Chondrocyte (in vitro differentiated cells): ENCODE measurements around the gene LZIC. TPM values are rescaled to one million over a fixed set of nuclear protein-coding genes. Genes with fewer than 3 reads are reported as not detected.

Experiments used
- DNase-seq: peaks from one replicate; pipeline ENCODE4 v3.0.0; 2021; ENCODE audit warnings: mixed read lengths, low spot score
- H3K27ac Mint-ChIP-seq: one replicate; pipeline ENCODE4 v1.8.0; 2021; ENCODE audit warnings: mild to moderate bottlenecking, moderate library complexity, mixed read lengths; ENCODE audit not compliant: unreplicated experiment
- H3K27me3 Mint-ChIP-seq: 2 replicates; pipeline ENCODE4 v1.8.0; 2021; ENCODE audit warnings: low read depth, mixed read lengths
- H3K36me3 Mint-ChIP-seq: 2 replicates; pipeline ENCODE4 v1.8.0; 2021; ENCODE audit warnings: low read depth, mixed read lengths
- H3K4me1 Mint-ChIP-seq: 2 replicates; pipeline ENCODE4 v1.8.0; 2021; ENCODE audit warnings: low read depth, mild to moderate bottlenecking, mixed read lengths
- H3K4me3 Mint-ChIP-seq: one replicate; pipeline ENCODE4 v1.8.0; 2021; ENCODE audit warnings: mild to moderate bottlenecking, moderate library complexity, mixed read lengths; ENCODE audit not compliant: unreplicated experiment
- H3K9me3 Mint-ChIP-seq: 2 replicates; pipeline ENCODE4 v1.8.0; 2021; ENCODE audit warnings: low read depth, mixed read lengths
- total RNA-seq: library from RNA; stranded (reverse); gene quantifications from 3 replicates; pipeline ENCODE4 v1.2.1, GENCODE V29; 2021
- TF ChIP-seq, protein P1 (sequence below): fragments of 200-600 bp; sonication (generic); IDR thresholded peaks from 2 replicates; pipeline ENCODE4 v1.5.0; 2021; ENCODE audit warnings: antibody characterized with exemption, mild to moderate bottlenecking, moderate library complexity

Gene LZIC
- total RNA-seq, 1 donor from 2014 or later, result 28.4 TPM

DNA sequence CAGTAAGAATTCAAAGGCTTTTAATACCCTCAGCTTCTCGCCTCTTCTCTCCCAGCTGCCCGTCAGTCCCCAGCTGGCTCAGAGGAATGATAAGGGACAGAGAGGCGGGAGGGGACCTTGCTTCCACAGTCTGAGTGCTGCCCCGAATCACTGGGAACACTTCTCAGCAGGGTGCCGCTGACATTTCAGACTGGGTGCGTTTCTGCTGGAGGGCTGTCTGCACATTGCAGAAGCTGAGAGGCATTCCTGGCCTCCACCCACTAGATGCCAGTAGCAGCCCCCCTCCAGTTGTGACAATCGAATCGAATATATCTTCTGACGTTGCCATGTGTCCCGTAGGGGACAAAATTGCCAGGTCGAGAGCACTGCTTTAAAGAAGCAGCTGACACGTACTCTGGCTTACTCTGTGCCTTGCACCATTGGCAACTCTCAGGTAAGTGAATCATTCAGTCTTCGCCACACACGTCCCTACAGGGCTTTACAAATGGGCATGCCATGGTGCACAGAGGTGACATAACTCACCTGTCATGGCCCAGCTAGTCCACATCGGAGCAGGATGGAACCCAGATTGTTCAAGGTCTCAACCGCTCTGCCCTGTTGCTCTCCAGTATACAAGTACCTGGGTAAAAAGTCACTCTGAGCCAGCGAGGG lies 57.0 kb downstream of the LZIC start:
- Mint-ChIP-seq H3K4me3 (no peak overlapping the region), H3K9me3 (no peaks in the 10 kb centered on the region), H3K27ac (peak overlapping the region; percentile 45), H3K4me1 (peaks cover 52% of the 10 kb centered on the region), H3K27me3 (no peaks in the 10 kb centered on the region), H3K36me3 (peaks cover 7% of the 10 kb centered on the region)
- TF ChIP-seq, protein P1, sequence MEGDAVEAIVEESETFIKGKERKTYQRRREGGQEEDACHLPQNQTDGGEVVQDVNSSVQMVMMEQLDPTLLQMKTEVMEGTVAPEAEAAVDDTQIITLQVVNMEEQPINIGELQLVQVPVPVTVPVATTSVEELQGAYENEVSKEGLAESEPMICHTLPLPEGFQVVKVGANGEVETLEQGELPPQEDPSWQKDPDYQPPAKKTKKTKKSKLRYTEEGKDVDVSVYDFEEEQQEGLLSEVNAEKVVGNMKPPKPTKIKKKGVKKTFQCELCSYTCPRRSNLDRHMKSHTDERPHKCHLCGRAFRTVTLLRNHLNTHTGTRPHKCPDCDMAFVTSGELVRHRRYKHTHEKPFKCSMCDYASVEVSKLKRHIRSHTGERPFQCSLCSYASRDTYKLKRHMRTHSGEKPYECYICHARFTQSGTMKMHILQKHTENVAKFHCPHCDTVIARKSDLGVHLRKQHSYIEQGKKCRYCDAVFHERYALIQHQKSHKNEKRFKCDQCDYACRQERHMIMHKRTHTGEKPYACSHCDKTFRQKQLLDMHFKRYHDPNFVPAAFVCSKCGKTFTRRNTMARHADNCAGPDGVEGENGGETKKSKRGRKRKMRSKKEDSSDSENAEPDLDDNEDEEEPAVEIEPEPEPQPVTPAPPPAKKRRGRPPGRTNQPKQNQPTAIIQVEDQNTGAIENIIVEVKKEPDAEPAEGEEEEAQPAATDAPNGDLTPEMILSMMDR, result peak; percentile 41
- DNase-seq, result no peak

DNA sequence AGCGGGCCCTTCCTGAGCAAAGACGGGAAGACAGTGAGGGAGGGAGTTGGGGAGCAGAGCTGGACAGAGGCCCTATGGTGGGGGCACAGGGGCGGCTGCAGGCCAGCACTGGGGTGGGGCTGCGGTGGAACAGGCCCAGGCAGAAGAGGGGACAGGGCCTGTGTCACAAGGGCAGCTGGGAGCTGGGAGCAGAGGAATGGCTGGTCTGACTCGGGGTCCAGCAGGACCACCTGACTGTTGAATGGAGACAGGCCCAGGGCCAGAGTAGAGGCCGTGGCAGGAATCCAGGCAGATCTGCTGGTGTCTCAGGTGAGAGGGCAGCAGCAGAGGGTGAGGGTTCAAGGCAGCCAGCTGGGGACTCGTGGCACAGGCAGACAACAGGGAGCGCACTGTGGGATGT lies 58.4 kb downstream of the LZIC start:
- Mint-ChIP-seq H3K9me3 (no peaks in the 10 kb centered on the region), H3K4me1 (peaks cover 38% of the 10 kb centered on the region), H3K4me3 (no peak overlapping the region), H3K27me3 (no peaks in the 10 kb centered on the region), H3K36me3 (peaks cover 7% of the 10 kb centered on the region), H3K27ac (no peak overlapping the region)
- TF ChIP-seq, protein P1, result no peak
- DNase-seq, result no peak

DNA sequence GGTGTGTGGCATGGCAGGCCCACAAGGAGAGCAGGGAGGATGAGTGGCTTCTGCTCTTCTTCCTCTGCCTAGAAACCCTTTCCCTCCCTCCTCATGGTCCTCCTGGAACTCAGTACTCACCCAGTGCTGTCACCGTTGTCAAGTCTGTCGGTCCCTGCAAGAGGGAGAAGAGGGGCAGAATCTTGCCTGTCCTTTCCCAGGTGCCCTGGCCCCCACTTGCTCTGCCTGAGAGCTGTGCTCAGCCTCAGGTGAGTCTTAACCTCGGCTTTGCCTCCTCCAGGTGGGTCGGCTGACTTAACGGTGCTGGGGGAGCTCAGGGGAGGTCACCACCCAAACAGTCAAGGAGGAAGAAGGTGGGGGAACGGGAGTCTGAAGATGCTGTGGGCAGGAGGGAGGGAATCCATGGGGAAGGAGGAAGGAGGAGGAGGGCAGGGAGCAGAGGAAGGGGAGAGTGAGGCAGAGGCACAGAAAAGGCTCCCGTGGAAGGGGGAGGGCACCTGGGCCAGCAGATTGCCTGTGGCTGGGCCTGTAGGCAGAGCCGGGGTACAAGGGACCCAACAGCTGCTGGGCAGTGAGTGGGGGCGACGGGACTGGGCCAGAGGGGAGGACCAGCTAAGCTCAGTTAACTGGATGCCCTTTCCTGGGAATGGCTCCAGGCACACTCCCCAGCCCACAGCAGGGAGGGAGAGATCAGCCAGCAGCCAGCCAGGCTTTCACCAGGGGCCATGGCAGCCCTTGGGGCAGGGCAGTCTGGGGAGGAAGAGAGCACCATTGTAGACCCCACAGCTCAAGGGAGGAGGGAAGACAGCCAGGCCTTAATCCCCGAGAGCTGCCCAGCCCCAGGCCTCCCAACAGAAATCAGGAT lies 59.4 kb downstream of the LZIC start:
- TF ChIP-seq, protein P1, result no peak
- peaks cover 7% of the 10 kb centered on the region for H3K36me3 Mint-ChIP-seq
- peaks cover 31% of the 10 kb centered on the region for H3K4me1 Mint-ChIP-seq
- no peak overlapping the region for H3K27ac Mint-ChIP-seq
- H3K4me3 Mint-ChIP-seq, result no peak overlapping the region
- no peaks in the 10 kb centered on the region for H3K9me3 Mint-ChIP-seq
- H3K27me3 Mint-ChIP-seq, result no peaks in the 10 kb centered on the region
- DNase-seq, result no peak

DNA sequence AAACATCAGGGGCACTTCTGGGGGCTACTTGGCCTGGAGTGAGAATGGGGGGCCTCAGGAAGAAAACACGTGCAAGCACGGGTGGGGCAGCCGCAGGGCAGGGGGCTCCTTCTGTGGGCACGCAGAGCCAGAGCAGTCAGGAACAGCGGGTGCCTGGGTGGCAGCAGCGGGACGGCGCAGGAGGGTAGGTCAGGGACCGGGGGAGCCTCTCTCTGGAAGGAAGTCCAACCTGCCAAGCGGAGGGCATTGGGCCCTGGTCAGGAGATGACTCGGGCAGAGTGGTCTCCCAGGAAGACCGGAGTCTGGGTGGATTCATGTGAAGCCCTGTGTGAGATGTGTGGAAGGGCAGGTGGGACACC lies 60.3 kb downstream of the LZIC start:
- Mint-ChIP-seq H3K27ac (no peak overlapping the region), H3K4me3 (no peak overlapping the region), H3K27me3 (no peaks in the 10 kb centered on the region)

DNA sequence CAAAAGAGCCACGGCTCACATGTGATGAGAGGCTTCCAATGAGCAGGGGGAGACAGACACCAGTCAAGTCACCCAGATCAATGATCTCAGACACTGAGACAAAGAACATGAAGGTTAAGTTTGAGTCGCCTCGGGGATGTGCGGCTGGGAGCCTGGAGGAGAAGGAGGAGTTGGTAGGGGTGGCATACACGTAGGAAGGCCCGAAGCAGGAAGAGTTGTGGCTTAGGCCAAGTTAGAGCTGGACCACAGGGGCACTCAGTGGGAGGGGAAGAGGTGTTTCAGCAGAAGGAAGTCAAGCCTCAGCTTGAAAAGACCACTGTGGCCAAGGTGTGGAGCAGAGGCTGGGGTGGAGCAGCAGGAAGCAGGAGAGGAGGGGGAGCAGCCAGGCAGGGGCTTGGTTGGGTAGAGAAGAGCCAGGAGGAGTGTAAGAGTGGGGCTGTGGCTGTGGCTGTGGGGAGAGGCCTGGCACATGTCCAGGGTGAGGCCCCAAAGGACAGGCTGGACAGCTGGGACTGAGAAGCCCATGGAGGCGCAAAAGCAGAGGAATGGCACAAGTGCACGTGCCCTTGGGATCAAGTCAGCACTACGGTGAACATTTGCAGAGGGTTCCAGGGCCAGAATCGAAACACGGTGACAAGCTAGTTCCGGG lies 60.8 kb downstream of the LZIC start:
- TF ChIP-seq, protein P1, result no peak
- Mint-ChIP-seq H3K4me1 (peaks cover 31% of the 10 kb centered on the region), H3K4me3 (no peak overlapping the region), H3K27ac (peak overlapping the region; percentile 43), H3K27me3 (no peaks in the 10 kb centered on the region), H3K9me3 (no peaks in the 10 kb centered on the region), H3K36me3 (peaks cover 7% of the 10 kb centered on the region)
- DNase-seq, result no peak

More for the DNA sequence above, 60.3 kb downstream of the LZIC start:
- Mint-ChIP-seq H3K4me1 (peaks cover 31% of the 10 kb centered on the region), H3K9me3 (no peaks in the 10 kb centered on the region), H3K36me3 (peaks cover 7% of the 10 kb centered on the region)
- DNase-seq, result no peak
- TF ChIP-seq, protein P1, result no peak
